K562 (cell line): ENCODE data around the gene TULP1. TPM values are rescaled to one million over a fixed set of nuclear protein-coding genes. Genes with fewer than 3 reads are reported as not detected.

Experiments
- ATAC-seq: fragments of 200-7000 bp; cut with Tn5 transposase; 3 replicates; pipeline ENCODE4 v1.9.1; 2020; ENCODE audit warnings: moderate library complexity
- BruUV-seq: library from RNA; stranded (reverse); fragments of 400-500 nt; replicated peaks from 2 replicates; lab custom pipeline; 2021; lab: Mats Ljungman, UMichigan
- CTCF ChIA-PET: fragments of 300-600 bp; formaldehyde crosslinking; extraction: SDS; loops from one replicate; lab custom pipeline; 2021; ENCODE audit warnings: low intra/inter-chr PET ratio; lab: Yijun Ruan, JAX
- POLR2A ChIA-PET: fragments of 300-600, 350-650 bp; sonication (Branson Sonifier 250); formaldehyde crosslinking; extraction: SDS; loops from one replicate; lab custom pipeline; 2021; ENCODE audit warnings: antibody characterized with exemption, inconsistent platforms; lab: Yijun Ruan, JAX
- DNase-seq, 4 experiments: peaks; one replicate each; pipeline versions ENCODE4 v3.0.0 to v3.0.0-alpha.2; 2011 to 2018; ENCODE audit warnings: low spot score in 3 of 4, mixed read lengths in 3 of 4; ENCODE audit errors: extremely low read depth in 1 of 4
- FAIRE-seq: peaks from 2 replicates; lab custom pipeline; 2011; peaks lifted over from hg19 to GRCh38; lab: Jason Lieb, UNC
- H2AFZ ChIP-seq: 2 replicates; pipeline ENCODE4 v1.6.0; 2011; ENCODE audit warnings: low read depth, low read length, control low read depth, inconsistent platforms
- H3K27ac ChIP-seq: fragments of 200-600 bp; 3 replicates; pipeline ENCODE4 v1.8.0; 2011; ENCODE audit warnings: low read depth, mild to moderate bottlenecking, control low read depth, inconsistent platforms, low read length, moderate library complexity, mixed read lengths; ENCODE audit errors: extremely low read depth
- H3K27me3 ChIP-seq, 2 experiments: fragments of 300-600 bp in 1 of 2; 2 replicates in 1 of 2; 3 replicates in 1 of 2; pipeline versions ENCODE4 v1.6.0 to v1.8.0; 2011; ENCODE audit warnings: inconsistent platforms in 2 of 2, low read length in 2 of 2, mild to moderate bottlenecking in 1 of 2, mixed read lengths in 1 of 2, moderate library complexity in 1 of 2; ENCODE audit not compliant: control insufficient read depth in 2 of 2, insufficient read depth in 2 of 2
- H3K36me3 ChIP-seq: fragments of 300-600 bp; 3 replicates; pipeline ENCODE4 v1.8.0; 2011; ENCODE audit warnings: mild to moderate bottlenecking, low read length, inconsistent platforms; ENCODE audit not compliant: control insufficient read depth, insufficient read depth
- H3K4me1 ChIP-seq, 2 experiments: fragments of 200-600 bp in 1 of 2; replicated peaks in 1 of 2; 2 replicates in 1 of 2; 3 replicates in 1 of 2; pipeline versions ENCODE4 v1.5.1 to v1.8.0; 2011; ENCODE audit warnings: inconsistent platforms in 2 of 2, low read length in 2 of 2, mild to moderate bottlenecking in 1 of 2, mixed read lengths in 1 of 2, moderate library complexity in 1 of 2; ENCODE audit not compliant: control insufficient read depth in 2 of 2, insufficient read depth in 2 of 2
- H3K4me2 ChIP-seq: 2 replicates; pipeline ENCODE4 v1.6.1; 2011; ENCODE audit warnings: low read length, control low read depth, inconsistent platforms, mixed read lengths; ENCODE audit not compliant: insufficient read depth
- H3K4me3 ChIP-seq: fragments of 200-600 bp; sonication (generic), shearing (Covaris generic); 2 replicates; pipeline ENCODE4 v1.5.1; 2016; ENCODE audit warnings: control low read depth, inconsistent platforms
- H3K79me2 ChIP-seq: fragments of 200-600 bp; 3 replicates; pipeline ENCODE4 v1.8.0; 2011; ENCODE audit warnings: low read length, inconsistent platforms; ENCODE audit not compliant: control insufficient read depth, insufficient read depth
- H3K9ac ChIP-seq, 2 experiments: 2 replicates each; pipeline versions ENCODE4 v1.6.0 to v1.6.1; 2011; ENCODE audit warnings: low read depth in 2 of 2, low read length in 2 of 2, control low read depth in 1 of 2, inconsistent platforms in 1 of 2, mild to moderate bottlenecking in 1 of 2, mixed read lengths in 1 of 2; ENCODE audit not compliant: insufficient read depth in 1 of 2
- H3K9me1 ChIP-seq: one replicate; pipeline ENCODE4 v1.6.0; 2011; ENCODE audit warnings: inconsistent platforms, mild to moderate bottlenecking, low read length, moderate library complexity; ENCODE audit not compliant: control insufficient read depth, insufficient read depth
- H3K9me3 ChIP-seq: replicated peaks from 2 replicates; pipeline ENCODE4 v1.5.1; 2011; ENCODE audit warnings: low read depth, low read length, inconsistent platforms; ENCODE audit not compliant: control insufficient read depth, insufficient read depth
- H4K20me1 ChIP-seq: replicated peaks from 2 replicates; pipeline ENCODE4 v1.6.1; 2011; ENCODE audit warnings: low read length, inconsistent platforms, mixed read lengths; ENCODE audit not compliant: control insufficient read depth, insufficient read depth
- FOXK2 ChIP-seq, 2 experiments: fragments of 450-650 bp; IDR thresholded peaks in 1 of 2; conservative IDR thresholded peaks in 1 of 2; 2 replicates each; pipeline ENCODE4 v1.6.1; 2016; ENCODE audit warnings: low read depth in 2 of 2, mild to moderate bottlenecking in 1 of 2
- SRSF7 ChIP-seq: fragments of 200-400 bp; formaldehyde crosslinking; optimal IDR thresholded peaks from 2 replicates; pipeline ENCODE3; 2017; ENCODE audit warnings: mild to moderate bottlenecking, low read depth, low read length
- SRSF9 ChIP-seq: fragments of 200-400 bp; formaldehyde crosslinking; IDR thresholded peaks from 2 replicates; pipeline ENCODE4 v1.6.1; 2017; ENCODE audit warnings: low read depth, low read length, borderline replicate concordance
- TARDBP ChIP-seq: fragments of 450-650 bp; IDR thresholded peaks from 2 replicates; pipeline ENCODE4 v1.6.1; 2016
- TRIM28 ChIP-seq: fragments of 450-650 bp; IDR thresholded peaks from 2 replicates; pipeline ENCODE4 v1.6.1; 2017
- WGBS: fragments of 100-300 bp; shearing (Covaris generic); methylation state at CpG from one replicate; pipeline ENCODE4 v1.1.6; 2016; ENCODE audit warnings: low coverage, mixed read lengths; ENCODE audit not compliant: insufficient coverage; ENCODE audit errors: missing lambda C conversion rate; 5-methylcytosine and 5-hydroxymethylcytosine counted together
- in situ Hi-C: fragments of 300-500 bp; cut with MboI; formaldehyde crosslinking; loops from 4 replicates; pipeline ENCODE4 v1.15.0; 2018; ENCODE audit warnings: inconsistent platforms, mixed read lengths
- intact Hi-C: fragments of 100-400 bp; cut with micrococcal nuclease; formaldehyde crosslinking; loops from 2 replicates; pipeline ENCODE4 v1.14.2; 2022
- polyA plus RNA-seq, 8 experiments: library from polyadenylated mRNA; depleted of rRNA in 4 of 8; stranded (reverse) in 5 of 8; unstranded in 3 of 8; fragments of >200 nt; fragmentation: Nextera tagmentation in 2 of 8; fragmentation: Illumina TruSeq in 1 of 8; extraction: Ambion mirVana in 2 of 8; extraction: Trizol in 1 of 8; gene quantifications; 2 replicates each; pipeline versions ENCODE4 v1.2.1 to v1.2.3, GENCODE V29; 2011 to 2014; ENCODE audit warnings: inconsistent platforms in 1 of 8, missing spikeins in 1 of 8
- total RNA-seq, 7 experiments: library from RNA; depleted of rRNA in 6 of 7; stranded (reverse); fragments of >200 nt in 6 of 7; fragmentation: Illumina TruSeq in 2 of 7; extraction: Trizol in 2 of 7; gene quantifications; 2 replicates each; pipeline versions ENCODE4 v1.2.1 to v1.2.3, GENCODE V29; 2011 to 2021; ENCODE audit warnings: low replicate concordance in 1 of 7
- TF ChIP-seq, protein P1 (sequence below): fragments of 250-450 bp; sonication (Bioruptor Pico); IDR thresholded peaks from 2 replicates; pipeline ENCODE4 v1.9.0; 2021; ENCODE audit warnings: mild to moderate bottlenecking, inconsistent platforms
- TF ChIP-seq, protein P2 (sequence below): sonication (generic); formaldehyde crosslinking; IDR thresholded peaks from 2 replicates; pipeline ENCODE4 v1.9.0; 2022; ENCODE audit warnings: mild to moderate bottlenecking, missing genetic modification reagents
- TF ChIP-seq, protein P3 (sequence below): fragments of 450-650 bp; formaldehyde crosslinking; IDR thresholded peaks from 2 replicates; pipeline ENCODE4 v1.4.0; 2020; ENCODE audit warnings: mild to moderate bottlenecking, moderate library complexity

TULP1 gene
- total and polyA plus RNA-seq, 9 of the 15 experiments (the other 6 are each of a cell fraction or from before 2014, with no cell fraction given): 0.06 to 0.17 (median 0.09) TPM; not detected in 6

DNA sequence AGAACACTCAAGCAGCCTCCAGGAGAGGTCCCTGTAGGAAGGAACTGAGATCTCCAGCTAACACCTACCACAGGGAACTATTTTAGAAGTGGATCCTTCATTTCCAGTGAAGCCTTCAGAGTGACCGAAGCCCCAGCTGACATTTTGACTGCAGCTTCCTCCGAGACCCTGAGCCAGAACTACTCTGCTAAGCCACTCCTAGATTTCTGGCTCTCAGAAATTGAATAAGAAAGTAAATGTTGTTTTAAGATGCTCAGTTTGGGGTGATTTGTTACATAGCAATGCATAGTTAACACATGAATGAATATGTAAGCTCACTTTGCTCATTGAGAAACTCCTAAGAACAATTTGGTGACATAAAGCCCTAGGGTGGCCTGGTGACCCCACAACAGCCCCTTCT, 5.5 kb downstream of the TULP1 start:
- no TSS peak for BruUV-seq
- Histone ChIP-seq H3K4me1 (peaks cover 0 to 16% of the 10 kb centered on the region in 2 experiments; a peak in 2 of 5 replicates), H2AFZ (peak overlapping the region; percentile 17; the same call in 1 of the 2 replicates), H3K79me2 (no peaks in the 10 kb centered on the region), H3K4me2 (no peak overlapping the region), H3K27ac (no peak overlapping the region), H4K20me1 (peaks cover 7% of the 10 kb centered on the region; the same call in 1 of the 2 replicates), H3K9me1 (no peaks in the 10 kb centered on the region), H3K9ac (no peak overlapping the region), H3K4me3 (no peak overlapping the region), H3K27me3 (peaks cover 47 to 69% of the 10 kb centered on the region in 2 experiments), H3K36me3 (no peaks in the 10 kb centered on the region), H3K9me3 (no peaks in the 10 kb centered on the region)
- ChIA-PET CTCF (no interaction called here), POLR2A (interaction anchor here (0.5 to 3.5 kb wide), 6 partner anchors 10 to 452 kb away, joined by 3 to 20 read pairs (median 3); partner anchors contain the start of gene TEAD3)
- no peak for ATAC-seq
- TF ChIP-seq TARDBP: no peak
- no peak for TF ChIP-seq SRSF9
- TF ChIP-seq FOXK2 (conservative IDR thresholded peaks at IDR 0.05 in 1 of 2, IDR thresholded peaks at IDR 0.05 in 1 of 2; ENCODE audit: low read depth in 2 of 2): no peak
- no peak for TF ChIP-seq SRSF7
- TF ChIP-seq, protein P1, sequence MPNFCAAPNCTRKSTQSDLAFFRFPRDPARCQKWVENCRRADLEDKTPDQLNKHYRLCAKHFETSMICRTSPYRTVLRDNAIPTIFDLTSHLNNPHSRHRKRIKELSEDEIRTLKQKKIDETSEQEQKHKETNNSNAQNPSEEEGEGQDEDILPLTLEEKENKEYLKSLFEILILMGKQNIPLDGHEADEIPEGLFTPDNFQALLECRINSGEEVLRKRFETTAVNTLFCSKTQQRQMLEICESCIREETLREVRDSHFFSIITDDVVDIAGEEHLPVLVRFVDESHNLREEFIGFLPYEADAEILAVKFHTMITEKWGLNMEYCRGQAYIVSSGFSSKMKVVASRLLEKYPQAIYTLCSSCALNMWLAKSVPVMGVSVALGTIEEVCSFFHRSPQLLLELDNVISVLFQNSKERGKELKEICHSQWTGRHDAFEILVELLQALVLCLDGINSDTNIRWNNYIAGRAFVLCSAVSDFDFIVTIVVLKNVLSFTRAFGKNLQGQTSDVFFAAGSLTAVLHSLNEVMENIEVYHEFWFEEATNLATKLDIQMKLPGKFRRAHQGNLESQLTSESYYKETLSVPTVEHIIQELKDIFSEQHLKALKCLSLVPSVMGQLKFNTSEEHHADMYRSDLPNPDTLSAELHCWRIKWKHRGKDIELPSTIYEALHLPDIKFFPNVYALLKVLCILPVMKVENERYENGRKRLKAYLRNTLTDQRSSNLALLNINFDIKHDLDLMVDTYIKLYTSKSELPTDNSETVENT (CRISPR knock-in tag): no peak
- TF ChIP-seq TRIM28: no peak
- TF ChIP-seq, protein P2, sequence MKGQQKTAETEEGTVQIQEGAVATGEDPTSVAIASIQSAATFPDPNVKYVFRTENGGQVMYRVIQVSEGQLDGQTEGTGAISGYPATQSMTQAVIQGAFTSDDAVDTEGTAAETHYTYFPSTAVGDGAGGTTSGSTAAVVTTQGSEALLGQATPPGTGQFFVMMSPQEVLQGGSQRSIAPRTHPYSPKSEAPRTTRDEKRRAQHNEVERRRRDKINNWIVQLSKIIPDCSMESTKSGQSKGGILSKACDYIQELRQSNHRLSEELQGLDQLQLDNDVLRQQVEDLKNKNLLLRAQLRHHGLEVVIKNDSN (CRISPR knock-in tag): no peak
- TF ChIP-seq, protein P3, sequence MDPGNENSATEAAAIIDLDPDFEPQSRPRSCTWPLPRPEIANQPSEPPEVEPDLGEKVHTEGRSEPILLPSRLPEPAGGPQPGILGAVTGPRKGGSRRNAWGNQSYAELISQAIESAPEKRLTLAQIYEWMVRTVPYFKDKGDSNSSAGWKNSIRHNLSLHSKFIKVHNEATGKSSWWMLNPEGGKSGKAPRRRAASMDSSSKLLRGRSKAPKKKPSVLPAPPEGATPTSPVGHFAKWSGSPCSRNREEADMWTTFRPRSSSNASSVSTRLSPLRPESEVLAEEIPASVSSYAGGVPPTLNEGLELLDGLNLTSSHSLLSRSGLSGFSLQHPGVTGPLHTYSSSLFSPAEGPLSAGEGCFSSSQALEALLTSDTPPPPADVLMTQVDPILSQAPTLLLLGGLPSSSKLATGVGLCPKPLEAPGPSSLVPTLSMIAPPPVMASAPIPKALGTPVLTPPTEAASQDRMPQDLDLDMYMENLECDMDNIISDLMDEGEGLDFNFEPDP (CRISPR knock-in tag): no peak
- intact Hi-C loops (no loop called here), in situ Hi-C loops (no loop called here)
- 16% methylated on average over 2 of the region's 2 CpGs for WGBS
- no peak for FAIRE-seq
- no peak for DNase-seq
